A673 (cell line): Measurements from ENCODE around the gene CTSA.

ENCODE experiments used
- CTCF ChIP-seq: fragments of 300-800, 200-600 bp; sonication (generic); conservative IDR thresholded peaks from 2 replicates; pipeline ENCODE4 v1.5.1; 2017; ENCODE audit warnings: low read depth, mild to moderate bottlenecking, antibody characterized with exemption, low read length, moderate library complexity, mixed read lengths
- EZH2 ChIP-seq: fragments of 200-600 bp; sonication (generic); IDR thresholded peaks from 2 replicates; pipeline ENCODE4 v1.6.1; 2017; ENCODE audit warnings: borderline replicate concordance, low read depth, mild to moderate bottlenecking, mixed read lengths, antibody characterized with exemption, low read length; ENCODE audit not compliant: poor library complexity, severe bottlenecking

DNA sequence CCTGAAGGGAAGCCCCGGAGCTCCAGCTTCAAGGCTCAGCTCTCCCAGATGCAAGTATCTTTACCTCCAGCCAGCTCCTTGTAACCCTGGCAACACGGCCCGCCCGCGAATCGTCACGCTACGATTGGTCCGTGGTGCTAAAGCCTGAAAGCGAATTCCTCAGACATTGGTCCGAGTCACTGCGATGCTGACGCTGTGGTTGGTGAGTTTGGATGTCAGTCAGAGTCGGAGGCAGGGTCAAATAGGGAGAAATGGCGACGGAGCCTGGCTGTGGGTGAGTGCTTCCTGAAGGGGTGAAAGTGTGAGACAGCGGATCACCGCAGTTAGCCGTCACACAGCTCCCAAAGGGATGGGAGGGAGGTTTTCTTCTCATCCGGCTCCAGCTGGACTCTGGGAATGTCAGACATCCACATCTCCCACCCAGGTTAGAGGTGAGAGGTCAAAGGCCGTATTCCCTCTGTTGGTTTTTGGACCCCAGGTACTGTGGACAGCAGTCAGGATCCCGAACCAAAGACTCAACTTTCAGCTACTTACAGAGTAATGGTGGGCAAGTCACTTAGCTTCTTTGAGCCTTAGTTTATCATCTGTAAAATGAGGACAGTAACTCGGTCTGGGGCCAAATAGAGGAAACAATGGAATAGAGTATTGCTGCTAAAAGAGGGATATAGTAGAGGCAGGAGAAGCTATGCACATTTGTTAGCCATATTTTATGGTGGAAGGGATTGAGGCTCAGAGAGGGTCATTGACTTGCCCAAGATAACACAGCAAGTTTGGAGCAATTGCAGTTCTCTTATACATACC lies 9.9 kb upstream of the CTSA start, which contains the start of gene ZSWIM1:
- TF ChIP-seq CTCF (no peak), EZH2 (no peak)
